AG04450 (cell line): ENCODE measurements around the gene PRMT7. TPM values are rescaled to one million over a fixed set of nuclear protein-coding genes. Genes with fewer than 3 reads are reported as not detected.

ENCODE experiments used
- CTCF ChIA-PET: fragments of 300-600, 350-600 bp; formaldehyde crosslinking; extraction: SDS; loops from one replicate; lab custom pipeline; 2022; ENCODE audit warnings: antibody characterized with exemption, inconsistent platforms; lab: Charles Lee
- POLR2A ChIA-PET: fragments of 350-600 bp; formaldehyde crosslinking; extraction: SDS; loops from one replicate; lab custom pipeline; 2021; ENCODE audit warnings: antibody characterized with exemption, inconsistent platforms; lab: Yijun Ruan, JAX
- DNase-seq: peaks from one replicate; pipeline ENCODE4 v3.0.0-alpha.2; 2011; ENCODE audit warnings: low read depth, low spot score
- H3K27ac ChIP-seq: one replicate; pipeline ENCODE4 v1.5.1; 2012; ENCODE audit warnings: low read depth, low read length, control low read depth
- H3K27me3 ChIP-seq: one replicate; pipeline ENCODE4 v1.6.0; 2012; ENCODE audit warnings: low read length; ENCODE audit not compliant: control insufficient read depth, insufficient read depth
- H3K4me3 ChIP-seq: 2 replicates; pipeline ENCODE4 v1.5.1; 2011; ENCODE audit warnings: mild to moderate bottlenecking, low read depth, low read length, control low read depth
- H3K9me3 ChIP-seq: 2 replicates; pipeline ENCODE4 v1.5.1; 2012; ENCODE audit warnings: low read length; ENCODE audit not compliant: control insufficient read depth, insufficient read depth
- polyA plus RNA-seq: library from polyadenylated mRNA; depleted of rRNA; stranded (reverse); fragments of >200 nt; gene quantifications from 2 replicates; pipeline ENCODE4 v1.2.3, GENCODE V29; 2011
- TF ChIP-seq, protein P1 (sequence below): IDR thresholded peaks from 2 replicates; pipeline ENCODE4 v1.5.1; 2011; ENCODE audit warnings: low read depth, low read length, control low read depth, inconsistent platforms

Gene PRMT7
- polyA plus RNA-seq, 1 experiment: 32.4 TPM

DNA sequence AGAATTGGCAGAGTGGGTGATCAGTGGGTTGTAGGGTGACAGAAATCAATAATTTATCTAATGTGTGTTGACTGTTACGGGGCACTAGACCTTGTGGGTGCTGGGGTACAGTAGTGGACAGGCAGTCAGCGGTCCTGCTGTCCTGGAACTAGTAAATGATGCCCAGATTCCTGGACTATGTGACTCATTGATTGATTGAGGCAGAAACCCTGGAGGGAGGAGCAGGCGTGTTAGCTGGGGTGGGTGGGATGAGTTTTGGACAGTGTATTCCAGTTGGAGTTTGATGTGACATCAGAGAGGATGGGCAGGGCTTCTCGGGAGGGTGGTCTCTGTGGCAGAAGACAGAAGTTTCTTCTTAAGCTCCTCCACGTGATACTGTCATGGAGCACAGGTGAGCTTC is 24.4 kb downstream of the PRMT7 start:
- TF ChIP-seq, protein P1, sequence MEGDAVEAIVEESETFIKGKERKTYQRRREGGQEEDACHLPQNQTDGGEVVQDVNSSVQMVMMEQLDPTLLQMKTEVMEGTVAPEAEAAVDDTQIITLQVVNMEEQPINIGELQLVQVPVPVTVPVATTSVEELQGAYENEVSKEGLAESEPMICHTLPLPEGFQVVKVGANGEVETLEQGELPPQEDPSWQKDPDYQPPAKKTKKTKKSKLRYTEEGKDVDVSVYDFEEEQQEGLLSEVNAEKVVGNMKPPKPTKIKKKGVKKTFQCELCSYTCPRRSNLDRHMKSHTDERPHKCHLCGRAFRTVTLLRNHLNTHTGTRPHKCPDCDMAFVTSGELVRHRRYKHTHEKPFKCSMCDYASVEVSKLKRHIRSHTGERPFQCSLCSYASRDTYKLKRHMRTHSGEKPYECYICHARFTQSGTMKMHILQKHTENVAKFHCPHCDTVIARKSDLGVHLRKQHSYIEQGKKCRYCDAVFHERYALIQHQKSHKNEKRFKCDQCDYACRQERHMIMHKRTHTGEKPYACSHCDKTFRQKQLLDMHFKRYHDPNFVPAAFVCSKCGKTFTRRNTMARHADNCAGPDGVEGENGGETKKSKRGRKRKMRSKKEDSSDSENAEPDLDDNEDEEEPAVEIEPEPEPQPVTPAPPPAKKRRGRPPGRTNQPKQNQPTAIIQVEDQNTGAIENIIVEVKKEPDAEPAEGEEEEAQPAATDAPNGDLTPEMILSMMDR: no peak
- no peaks in the 10 kb centered on the region for H3K9me3 ChIP-seq
- POLR2A ChIA-PET: no interaction called here
- H3K27ac ChIP-seq: no peak overlapping the region
- H3K27me3 ChIP-seq: no peaks in the 10 kb centered on the region
- H3K4me3 ChIP-seq: no peak overlapping the region
- no peak for DNase-seq
- CTCF ChIA-PET: interaction anchor here (2.6 kb wide), 1 partner anchor 71 kb away, joined by 13 read pairs; the partner anchor contains the start of gene SLC7A6

- no peak for DNase-seq
- no peak overlapping the region for H3K4me3 ChIP-seq
- TF ChIP-seq, protein P1: no peak
- POLR2A ChIA-PET: no interaction called here
- no peak overlapping the region for H3K27ac ChIP-seq
- H3K9me3 ChIP-seq: no peaks in the 10 kb centered on the region
- CTCF ChIA-PET: interaction anchor here (0.6 to 1.5 kb wide), 3 partner anchors 10 to 76 kb away, joined by 4 to 13 read pairs (median 6); no protein-coding TSS in a partner anchor
- H3K27me3 ChIP-seq: no peaks in the 10 kb centered on the region
These were observed 27.7 kb downstream of the PRMT7 start for GRCh38 chr16:68338326-68339119.

DNA sequence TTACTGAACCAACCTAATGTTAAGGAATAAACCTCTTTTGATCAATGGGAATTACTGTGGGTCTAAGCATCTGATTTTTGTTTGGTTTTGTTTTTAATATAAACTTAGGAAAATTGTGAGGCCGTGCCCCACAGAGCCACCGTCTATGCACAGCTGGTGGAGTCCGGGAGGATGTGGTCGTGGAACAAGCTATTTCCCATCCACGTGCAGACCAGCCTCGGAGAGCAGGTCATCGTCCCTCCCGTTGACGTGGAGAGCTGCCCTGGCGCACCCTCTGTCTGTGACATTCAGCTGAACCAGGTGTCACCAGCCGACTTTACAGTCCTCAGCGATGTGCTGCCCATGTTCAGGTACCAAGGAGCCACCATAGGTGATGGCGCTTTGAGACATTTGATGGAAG is 28.4 kb downstream of the PRMT7 start:
- DNase-seq: no peak
- Histone ChIP-seq H3K27ac (no peak overlapping the region), H3K4me3 (no peak overlapping the region), H3K27me3 (no peaks in the 10 kb centered on the region), H3K9me3 (no peaks in the 10 kb centered on the region)
- TF ChIP-seq, protein P1: no peak
- ChIA-PET POLR2A (no interaction called here), CTCF (interaction anchor here (1.3 kb wide), 1 partner anchor 11 kb away, joined by 13 read pairs; no protein-coding TSS in a partner anchor)

DNA sequence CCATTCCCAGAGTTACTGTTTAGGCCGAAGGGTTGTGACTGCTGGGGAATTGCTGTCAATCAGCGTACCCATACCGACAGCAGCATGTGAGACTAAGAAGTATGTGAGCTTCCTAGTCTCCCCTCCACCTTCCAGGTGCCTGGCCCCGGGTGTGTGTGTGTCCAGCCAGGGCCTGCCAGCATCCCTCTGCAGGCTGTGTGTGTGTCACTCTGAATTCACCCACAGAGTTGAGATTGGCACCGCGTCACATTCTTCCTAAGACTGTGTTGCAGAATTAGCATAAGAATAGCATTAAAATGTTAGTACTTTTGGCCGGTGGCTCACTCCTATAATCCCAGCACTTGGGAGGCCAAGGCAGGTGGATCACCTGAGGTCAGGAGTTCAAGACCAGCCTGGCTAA is 31.8 kb downstream of the PRMT7 start:
- no peaks in the 10 kb centered on the region for H3K9me3 ChIP-seq
- no peak overlapping the region for H3K4me3 ChIP-seq
- no peak for DNase-seq
- H3K27me3 ChIP-seq: no peaks in the 10 kb centered on the region
- ChIA-PET CTCF (interaction anchor here (0.6 to 1.0 kb wide), 2 partner anchors 14 to 257 kb away, joined by 3 to 4 read pairs; no protein-coding TSS in a partner anchor), POLR2A (no interaction called here)
- H3K27ac ChIP-seq: no peak overlapping the region
- TF ChIP-seq, protein P1: no peak

DNA sequence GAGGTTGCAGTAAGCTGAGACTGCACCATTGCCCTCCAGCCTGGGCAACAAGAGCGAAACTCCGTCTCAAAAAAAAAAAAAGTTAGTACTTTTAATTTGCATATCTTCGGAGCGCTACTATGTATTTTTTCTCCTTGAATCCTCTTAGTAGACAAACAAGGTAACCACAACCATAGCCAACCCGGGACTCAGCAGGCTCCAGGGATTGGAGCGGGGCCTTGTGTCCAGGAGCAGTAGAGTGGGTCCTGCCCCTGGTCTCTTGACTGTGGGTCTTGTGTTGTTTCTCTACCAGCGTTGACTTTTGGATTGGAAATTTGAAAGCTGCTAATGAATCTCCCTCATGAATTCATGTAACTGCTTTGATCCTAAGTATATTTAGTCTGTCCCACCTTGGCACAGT is 32.3 kb downstream of the PRMT7 start:
- Histone ChIP-seq H3K9me3 (no peaks in the 10 kb centered on the region), H3K27me3 (no peaks in the 10 kb centered on the region), H3K27ac (no peak overlapping the region), H3K4me3 (no peak overlapping the region)
- DNase-seq: no peak
- POLR2A ChIA-PET: no interaction called here
- CTCF ChIA-PET: interaction anchor here (0.6 to 1.0 kb wide), 2 partner anchors 14 to 256 kb away, joined by 3 to 4 read pairs; no protein-coding TSS in a partner anchor
- TF ChIP-seq, protein P1: no peak
